Astrocyte (in vitro differentiated cells and primary cell): ENCODE data around the gene LMX1B. TPM values are rescaled to one million over a fixed set of nuclear protein-coding genes. Genes with fewer than 3 reads are reported as not detected.

Source experiments
- DNase-seq: peaks from one replicate; pipeline ENCODE4 v3.0.0-alpha.2; 2010; ENCODE audit warnings: low read depth
- FAIRE-seq: peaks from 2 replicates; lab custom pipeline; 2011; peaks lifted over from hg19 to GRCh38; lab: Jason Lieb, UNC
- H2AFZ ChIP-seq: 2 replicates; pipeline ENCODE4 v1.6.0; 2012; ENCODE audit warnings: low read depth, low read length, inconsistent platforms
- H3K27ac ChIP-seq: 2 replicates; pipeline ENCODE4 v1.5.1; 2011; ENCODE audit warnings: low read depth, low read length, inconsistent platforms
- H3K27me3 ChIP-seq: 2 replicates; pipeline ENCODE4 v1.6.0; 2011; ENCODE audit warnings: low read length, inconsistent platforms; ENCODE audit not compliant: insufficient read depth
- H3K36me3 ChIP-seq: 2 replicates; pipeline ENCODE4 v1.5.1; 2011; ENCODE audit warnings: low read length, inconsistent platforms; ENCODE audit not compliant: insufficient read depth
- H3K4me1 ChIP-seq: 2 replicates; pipeline ENCODE4 v1.5.1; 2011; ENCODE audit warnings: low read length, inconsistent platforms; ENCODE audit not compliant: insufficient read depth
- H3K4me2 ChIP-seq: 2 replicates; pipeline ENCODE4 v1.6.0; 2012; ENCODE audit warnings: low read length, inconsistent platforms
- H3K4me3 ChIP-seq: 2 replicates; pipeline ENCODE4 v1.5.1; 2011; ENCODE audit warnings: low read depth, mild to moderate bottlenecking, low read length, inconsistent platforms; ENCODE audit not compliant: insufficient read depth
- H3K79me2 ChIP-seq: 2 replicates; pipeline ENCODE4 v1.6.0; 2012; ENCODE audit warnings: mild to moderate bottlenecking, low read length, inconsistent platforms; ENCODE audit not compliant: insufficient read depth
- H3K9ac ChIP-seq: 2 replicates; pipeline ENCODE4 v1.6.0; 2012; ENCODE audit warnings: mild to moderate bottlenecking, low read length, inconsistent platforms
- H3K9me3 ChIP-seq: 2 replicates; pipeline ENCODE4 v1.5.1; 2012; ENCODE audit warnings: low read depth, mild to moderate bottlenecking, low read length, inconsistent platforms; ENCODE audit not compliant: insufficient read depth
- H4K20me1 ChIP-seq: 2 replicates; pipeline ENCODE4 v1.6.0; 2012; ENCODE audit warnings: low read length, inconsistent platforms; ENCODE audit not compliant: insufficient read depth
- H3K27ac Mint-ChIP-seq: one replicate; pipeline ENCODE4 v1.8.0; 2021; ENCODE audit warnings: mild to moderate bottlenecking, mixed read lengths; ENCODE audit not compliant: unreplicated experiment
- H3K27me3 Mint-ChIP-seq: one replicate; pipeline ENCODE4 v1.8.0; 2021; ENCODE audit warnings: low read depth, mixed read lengths; ENCODE audit not compliant: unreplicated experiment
- H3K36me3 Mint-ChIP-seq: one replicate; pipeline ENCODE4 v1.8.0; 2021; ENCODE audit warnings: low read depth, mixed read lengths; ENCODE audit not compliant: unreplicated experiment
- H3K4me1 Mint-ChIP-seq: one replicate; pipeline ENCODE4 v1.8.0; 2021; ENCODE audit warnings: low read depth, mixed read lengths; ENCODE audit not compliant: unreplicated experiment
- H3K4me3 Mint-ChIP-seq: one replicate; pipeline ENCODE4 v1.8.0; 2021; ENCODE audit warnings: mild to moderate bottlenecking, moderate library complexity, mixed read lengths; ENCODE audit not compliant: unreplicated experiment
- H3K9me3 Mint-ChIP-seq: one replicate; pipeline ENCODE4 v1.8.0; 2021; ENCODE audit warnings: mild to moderate bottlenecking, mixed read lengths; ENCODE audit not compliant: unreplicated experiment
- EZH2 ChIP-seq: IDR thresholded peaks from 2 replicates; pipeline ENCODE4 v1.6.1; 2012; ENCODE audit warnings: mild to moderate bottlenecking, low read length, inconsistent platforms; ENCODE audit not compliant: insufficient read depth
- total RNA-seq: library from RNA; stranded (reverse); gene quantifications from 2 replicates; pipeline ENCODE4 v1.2.1, GENCODE V29; 2021
- TF ChIP-seq, protein P1 (sequence below): IDR thresholded peaks from 2 replicates; pipeline ENCODE4 v1.5.1; 2011; ENCODE audit warnings: low read depth, mild to moderate bottlenecking, inconsistent platforms, low read length, moderate library complexity; ENCODE audit not compliant: insufficient read depth

The LMX1B gene
- total RNA-seq, 1 donor from 2014 or later: 0.45 TPM

- H3K27ac Mint-ChIP-seq: no peak overlapping the region
- FAIRE-seq (no peak), DNase-seq (no peak)
- peaks cover 3% of the 10 kb centered on the region for H3K9me3 Mint-ChIP-seq
- no peak overlapping the region for H3K4me2 ChIP-seq
- peaks cover 4% of the 10 kb centered on the region for H3K4me1 ChIP-seq
- peaks cover 74% of the 10 kb centered on the region for H3K27me3 Mint-ChIP-seq
- no peak overlapping the region for H3K27ac ChIP-seq
- TF ChIP-seq, protein P1, sequence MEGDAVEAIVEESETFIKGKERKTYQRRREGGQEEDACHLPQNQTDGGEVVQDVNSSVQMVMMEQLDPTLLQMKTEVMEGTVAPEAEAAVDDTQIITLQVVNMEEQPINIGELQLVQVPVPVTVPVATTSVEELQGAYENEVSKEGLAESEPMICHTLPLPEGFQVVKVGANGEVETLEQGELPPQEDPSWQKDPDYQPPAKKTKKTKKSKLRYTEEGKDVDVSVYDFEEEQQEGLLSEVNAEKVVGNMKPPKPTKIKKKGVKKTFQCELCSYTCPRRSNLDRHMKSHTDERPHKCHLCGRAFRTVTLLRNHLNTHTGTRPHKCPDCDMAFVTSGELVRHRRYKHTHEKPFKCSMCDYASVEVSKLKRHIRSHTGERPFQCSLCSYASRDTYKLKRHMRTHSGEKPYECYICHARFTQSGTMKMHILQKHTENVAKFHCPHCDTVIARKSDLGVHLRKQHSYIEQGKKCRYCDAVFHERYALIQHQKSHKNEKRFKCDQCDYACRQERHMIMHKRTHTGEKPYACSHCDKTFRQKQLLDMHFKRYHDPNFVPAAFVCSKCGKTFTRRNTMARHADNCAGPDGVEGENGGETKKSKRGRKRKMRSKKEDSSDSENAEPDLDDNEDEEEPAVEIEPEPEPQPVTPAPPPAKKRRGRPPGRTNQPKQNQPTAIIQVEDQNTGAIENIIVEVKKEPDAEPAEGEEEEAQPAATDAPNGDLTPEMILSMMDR: no peak
- TF ChIP-seq EZH2: no peak
- no peaks in the 10 kb centered on the region for H3K9me3 ChIP-seq
- H3K36me3 Mint-ChIP-seq: peaks cover 4% of the 10 kb centered on the region
- H3K36me3 ChIP-seq: no peaks in the 10 kb centered on the region
- H4K20me1 ChIP-seq: no peaks in the 10 kb centered on the region
- no peak overlapping the region for H3K9ac ChIP-seq
- no peaks in the 10 kb centered on the region for H3K79me2 ChIP-seq
- H2AFZ ChIP-seq: no peak overlapping the region
- no peak overlapping the region for H3K4me3 ChIP-seq
- H3K4me3 Mint-ChIP-seq: no peak overlapping the region
- peaks cover 50% of the 10 kb centered on the region for H3K27me3 ChIP-seq
- peaks cover 14% of the 10 kb centered on the region for H3K4me1 Mint-ChIP-seq
Observed at GRCh38 chr9:126684345-126684744, 70.6 kb downstream of the LMX1B start.

GRCh38 chr9:126684965-126685465 lies 71.3 kb downstream of the LMX1B start:
- Histone ChIP-seq H3K9me3 (no peaks in the 10 kb centered on the region), H3K79me2 (no peaks in the 10 kb centered on the region), H3K4me2 (no peak overlapping the region), H3K27me3 (peaks cover 50% of the 10 kb centered on the region), H2AFZ (no peak overlapping the region), H3K4me1 (peaks cover 4% of the 10 kb centered on the region), H4K20me1 (no peaks in the 10 kb centered on the region), H3K9ac (no peak overlapping the region), H3K27ac (no peak overlapping the region), H3K4me3 (no peak overlapping the region), H3K36me3 (no peaks in the 10 kb centered on the region)
- Mint-ChIP-seq H3K27ac (no peak overlapping the region), H3K36me3 (peaks cover 4% of the 10 kb centered on the region), H3K9me3 (peaks cover 3% of the 10 kb centered on the region), H3K4me3 (no peak overlapping the region), H3K27me3 (peaks cover 77% of the 10 kb centered on the region), H3K4me1 (peaks cover 8% of the 10 kb centered on the region)
- DNase-seq (no peak), FAIRE-seq (no peak)
- no peak for TF ChIP-seq EZH2
- TF ChIP-seq, protein P1: no peak

DNA sequence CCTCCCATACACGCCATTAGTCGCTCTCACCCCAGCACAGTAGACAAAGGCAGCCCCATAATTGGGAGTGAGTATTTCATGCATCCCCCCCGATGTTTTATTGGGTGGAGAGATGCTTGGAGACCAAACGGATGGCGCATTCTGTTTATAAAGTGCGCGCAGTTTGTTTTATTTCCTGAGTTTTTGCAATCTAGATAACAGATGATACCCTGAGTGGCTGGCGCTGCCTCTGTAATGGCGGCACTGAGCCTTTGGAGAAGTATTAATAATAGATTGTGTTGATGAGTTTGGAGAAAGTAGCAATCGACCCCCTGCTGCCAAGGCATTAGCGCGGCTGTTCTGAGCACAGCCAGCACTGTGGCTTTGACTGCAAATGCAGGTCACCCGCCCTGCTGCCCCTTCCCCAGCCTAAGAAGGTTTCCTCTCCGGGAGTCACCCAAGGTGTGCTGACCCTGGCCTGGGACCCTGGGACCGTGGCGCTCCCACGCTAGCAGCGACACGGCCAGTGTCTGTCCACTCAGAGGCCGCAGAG lies 74.3 kb downstream of the LMX1B start:
- Histone ChIP-seq H3K27ac (no peak overlapping the region), H4K20me1 (no peaks in the 10 kb centered on the region), H3K4me3 (no peak overlapping the region), H3K9ac (no peak overlapping the region), H2AFZ (no peak overlapping the region), H3K27me3 (peaks cover 40% of the 10 kb centered on the region), H3K4me1 (peaks cover 4% of the 10 kb centered on the region), H3K4me2 (no peak overlapping the region), H3K36me3 (no peaks in the 10 kb centered on the region), H3K79me2 (no peaks in the 10 kb centered on the region), H3K9me3 (no peaks in the 10 kb centered on the region)
- peaks cover 84% of the 10 kb centered on the region for H3K27me3 Mint-ChIP-seq
- no peak overlapping the region for H3K27ac Mint-ChIP-seq
- no peaks in the 10 kb centered on the region for H3K4me1 Mint-ChIP-seq
- peaks cover 2% of the 10 kb centered on the region for H3K36me3 Mint-ChIP-seq
- FAIRE-seq: no peak
- H3K9me3 Mint-ChIP-seq: peaks cover 3% of the 10 kb centered on the region
- TF ChIP-seq, protein P1: no peak
- TF ChIP-seq EZH2: no peak
- no peak overlapping the region for H3K4me3 Mint-ChIP-seq
- no peak for DNase-seq
